AG04450 (cell line): ENCODE measurements around the gene TAS2R7. TPM values are rescaled to one million over a fixed set of nuclear protein-coding genes. Genes with fewer than 3 reads are reported as not detected.

Experiments
- CTCF ChIA-PET: fragments of 300-600, 350-600 bp; formaldehyde crosslinking; extraction: SDS; loops from one replicate; lab custom pipeline; 2022; ENCODE audit warnings: antibody characterized with exemption, inconsistent platforms; lab: Charles Lee
- POLR2A ChIA-PET: fragments of 350-600 bp; formaldehyde crosslinking; extraction: SDS; loops from one replicate; lab custom pipeline; 2021; ENCODE audit warnings: antibody characterized with exemption, inconsistent platforms; lab: Yijun Ruan, JAX
- DNase-seq: peaks from one replicate; pipeline ENCODE4 v3.0.0-alpha.2; 2011; ENCODE audit warnings: low read depth, low spot score
- H3K27ac ChIP-seq: one replicate; pipeline ENCODE4 v1.5.1; 2012; ENCODE audit warnings: low read depth, low read length, control low read depth
- H3K27me3 ChIP-seq: one replicate; pipeline ENCODE4 v1.6.0; 2012; ENCODE audit warnings: low read length; ENCODE audit not compliant: control insufficient read depth, insufficient read depth
- H3K4me3 ChIP-seq: 2 replicates; pipeline ENCODE4 v1.5.1; 2011; ENCODE audit warnings: mild to moderate bottlenecking, low read depth, low read length, control low read depth
- H3K9me3 ChIP-seq: 2 replicates; pipeline ENCODE4 v1.5.1; 2012; ENCODE audit warnings: low read length; ENCODE audit not compliant: control insufficient read depth, insufficient read depth
- CTCF ChIP-seq: IDR thresholded peaks from 2 replicates; pipeline ENCODE4 v1.5.1; 2011; ENCODE audit warnings: low read depth, low read length, control low read depth, inconsistent platforms
- polyA minus RNA-seq: library from RNA; depleted of rRNA, polyadenylated mRNA; stranded (reverse); fragments of >200 nt; gene quantifications from 2 replicates; pipeline ENCODE4 v1.2.3, GENCODE V29; 2011; rRNA and poly(A)+ RNA removed
- polyA plus RNA-seq: library from polyadenylated mRNA; depleted of rRNA; stranded (reverse); fragments of >200 nt; gene quantifications from 2 replicates; pipeline ENCODE4 v1.2.3, GENCODE V29; 2011; rRNA removed

Gene TAS2R7
- polyA plus RNA-seq: not detected in 2 replicates
- polyA minus RNA-seq: not detected in 2 replicates

GRCh38 chr12:10802587-10802986 lies at the start of gene TAS2R7:
Gene TAS2R7 (minus strand): TSS chr12:10802627. CDS start chr12:10802570, 57 bp downstream.
- ChIA-PET POLR2A (no interaction called here), CTCF (no interaction called here)
- Histone ChIP-seq H3K27me3 (no peaks in the 10 kb centered on the region), H3K9me3 (no peaks in the 10 kb centered on the region), H3K27ac (no peak within 1 kb of the TSS), H3K4me3 (no peak within 1 kb of the TSS)
- no peak for DNase-seq
- no peak for TF ChIP-seq CTCF

GRCh38 chr12:10851243-10851858 lies 48.9 kb upstream of the TAS2R7 start:
- CTCF ChIA-PET: no interaction called here
- DNase-seq: no peak
- POLR2A ChIA-PET: no interaction called here
- Histone ChIP-seq H3K9me3 (peaks cover 7% of the 10 kb centered on the region), H3K4me3 (no peak overlapping the region), H3K27ac (no peak overlapping the region), H3K27me3 (no peaks in the 10 kb centered on the region)
- no peak for TF ChIP-seq CTCF

- Histone ChIP-seq H3K27ac (no peak within 1 kb of the TSS), H3K9me3 (no peaks in the 10 kb centered on the region), H3K27me3 (no peaks in the 10 kb centered on the region), H3K4me3 (no peak within 1 kb of the TSS)
- DNase-seq: no peak
- ChIA-PET CTCF (no interaction called here), POLR2A (no interaction called here)
- no peak for TF ChIP-seq CTCF
Measured at GRCh38 chr12:10849425-10849878, 47.0 kb upstream of the TAS2R7 start, which contains the start of gene PRR4. Gene PRR4 (minus strand): TSS chr12:10849475. CDS start chr12:10849437, 38 bp downstream.

GRCh38 chr12:10847744-10848143 lies 45.3 kb upstream of the TAS2R7 start:
- no peak overlapping the region for H3K27ac ChIP-seq
- no peak for DNase-seq
- CTCF ChIA-PET: interaction anchor here (0.7 kb wide), 2 partner anchors 26 to 352 kb away, joined by 3 read pairs; no protein-coding TSS in a partner anchor

More at GRCh38 chr12:10847744-10848143, 45.3 kb upstream of the TAS2R7 start:
- POLR2A ChIA-PET: no interaction called here
- no peak for TF ChIP-seq CTCF
- Histone ChIP-seq H3K4me3 (no peak overlapping the region), H3K27me3 (no peaks in the 10 kb centered on the region), H3K9me3 (no peaks in the 10 kb centered on the region)
